Muscle of arm (tissue), 12 donors: ENCODE results near the gene PDZRN4. TPM values are rescaled to one million over a fixed set of nuclear protein-coding genes. Genes with fewer than 3 reads are reported as not detected.
"Not testable (repeated sequence)": the region's sequence is repeated elsewhere in the genome, so short reads cannot be mapped to it uniquely, and the experiment has no call there.

Experiments used
- DNase-seq: peaks from one replicate; pipeline ENCODE4 v3.0.0-alpha.2; 2013
- polyA plus RNA-seq, 12 donors: library from polyadenylated mRNA; unstranded; fragments of 120-200 nt; gene quantifications; one replicate each; pipeline ENCODE4 v1.2.1, GENCODE V29; 2013; ENCODE audit not compliant: insufficient read length in 12 of 12

PDZRN4 gene
- polyA plus RNA-seq, 12 donors = 1.1 to 5.2 (median 2.7) TPM; not detected in 2

GRCh38 chr12:41280341-41281095 is 92.4 kb downstream of the PDZRN4 start:
- DNase-seq = not testable (repeated sequence)

DNA sequence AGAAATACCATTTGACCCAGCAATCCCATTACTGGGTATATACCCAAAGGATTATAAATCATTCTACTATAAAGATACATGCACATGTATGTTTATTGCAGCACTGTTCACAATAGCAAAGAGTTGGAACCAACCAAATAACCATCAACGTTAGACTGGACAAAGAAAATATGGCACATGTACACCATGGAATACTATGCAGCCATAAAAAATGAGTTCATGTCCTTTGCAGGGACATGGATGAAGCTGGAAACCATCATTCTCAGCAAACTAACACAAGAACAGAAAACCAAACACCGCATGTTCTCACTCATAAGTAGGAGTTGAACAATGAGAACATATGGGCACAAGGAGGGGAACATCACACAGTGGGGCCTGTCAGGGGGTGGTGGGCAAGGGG is 97.3 kb downstream of the PDZRN4 start:
- DNase-seq = not testable (repeated sequence)

GRCh38 chr12:41286426-41286825 is 98.3 kb downstream of the PDZRN4 start:
- no peak for DNase-seq

DNA sequence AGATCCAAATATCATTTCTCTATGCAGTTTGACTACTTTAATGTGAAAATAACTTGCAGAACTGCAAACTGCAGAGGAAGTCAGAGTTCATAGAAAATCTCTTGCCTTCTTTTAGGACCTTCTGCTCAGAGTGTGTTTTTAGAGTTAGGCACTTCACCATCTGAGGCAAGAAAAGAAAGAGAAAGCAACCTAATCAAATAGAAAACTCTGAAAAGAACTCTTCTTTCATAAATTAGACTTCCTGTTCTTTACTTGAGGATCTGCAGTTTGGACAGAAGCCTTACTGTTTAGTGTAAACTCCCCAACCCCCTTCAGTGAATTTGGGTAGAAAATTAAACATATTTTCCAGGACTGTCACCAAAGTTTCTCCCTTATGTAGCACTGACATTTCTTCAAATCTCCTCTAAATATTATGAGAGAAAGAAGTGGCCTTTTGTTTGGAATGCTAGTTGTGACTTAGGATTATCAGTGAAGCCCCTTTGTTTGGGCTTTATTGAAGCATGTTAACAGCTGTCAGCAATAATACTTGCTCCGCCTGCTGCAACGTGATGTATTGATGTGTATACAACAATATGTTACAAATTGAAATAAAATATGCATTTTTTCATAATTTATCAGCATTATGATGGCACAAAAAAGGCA is 99.5 kb downstream of the PDZRN4 start:
- DNase-seq = no peak

- DNase-seq = no peak
These were observed 100.2 kb downstream of the PDZRN4 start for GRCh38 chr12:41288142-41288811.

DNA sequence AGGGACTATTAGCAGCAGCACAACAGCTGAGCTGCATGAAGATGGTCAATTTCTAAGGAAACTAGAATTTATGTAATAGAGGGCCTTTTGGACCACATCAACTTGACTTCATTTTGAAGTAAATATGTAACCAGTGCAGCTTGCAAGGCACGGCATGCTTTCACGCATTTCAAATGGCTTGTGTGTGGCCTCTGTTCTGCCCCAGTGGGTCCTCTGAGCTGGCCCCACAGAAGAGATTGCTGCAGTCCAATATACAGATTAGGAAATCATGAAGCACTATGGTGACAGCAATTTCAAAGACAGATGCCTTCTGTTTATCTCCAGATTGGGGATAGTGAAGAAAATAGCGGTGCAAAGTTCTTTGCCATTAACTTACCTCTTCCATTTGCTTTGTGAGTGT is 101.4 kb downstream of the PDZRN4 start:
- no peak for DNase-seq

DNA sequence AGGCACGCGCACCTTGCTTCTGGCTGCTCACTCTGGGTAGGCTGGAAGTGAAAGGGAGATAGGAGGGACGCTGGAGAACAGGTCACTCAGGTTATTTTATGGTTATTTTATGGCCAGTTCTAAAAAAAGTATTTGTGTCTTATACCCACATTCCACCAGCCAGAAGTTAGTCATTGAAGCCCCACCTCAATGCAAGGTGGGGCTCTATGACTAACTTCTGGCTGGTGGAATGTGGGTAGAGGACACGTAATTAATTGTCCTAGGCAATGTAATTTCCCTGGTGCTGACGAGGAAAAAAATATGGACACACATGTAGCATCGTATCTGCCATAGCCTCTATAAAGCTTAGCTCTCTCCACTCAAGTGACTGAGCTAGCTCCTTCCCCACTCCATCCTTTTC is 104.9 kb downstream of the PDZRN4 start:
- no peak for DNase-seq

GRCh38 chr12:41293461-41293860 is 105.3 kb downstream of the PDZRN4 start:
- no peak for DNase-seq

DNA sequence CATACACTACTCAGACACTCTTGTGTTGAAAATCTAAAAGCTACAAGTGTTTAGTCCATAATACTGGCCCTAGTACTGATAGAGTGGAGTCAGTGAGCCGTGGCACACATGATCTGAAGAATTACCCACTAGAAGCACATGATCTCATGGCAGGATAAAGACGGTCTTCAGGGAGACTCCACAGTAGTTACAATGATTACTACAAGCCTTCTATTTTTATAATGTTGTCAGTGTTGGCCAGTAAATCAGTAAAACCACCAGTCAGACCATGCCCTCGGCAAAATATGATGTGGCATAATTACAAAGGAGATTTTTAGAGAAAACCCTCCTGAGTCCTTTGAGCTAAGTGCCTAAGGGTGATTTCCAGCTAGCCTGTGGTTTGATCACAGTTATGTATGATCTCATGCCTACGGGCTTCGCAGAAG is 114.9 kb downstream of the PDZRN4 start:
- no peak for DNase-seq

- DNase-seq = no peak
These were observed 116.4 kb downstream of the PDZRN4 start for GRCh38 chr12:41304526-41304925.

DNA sequence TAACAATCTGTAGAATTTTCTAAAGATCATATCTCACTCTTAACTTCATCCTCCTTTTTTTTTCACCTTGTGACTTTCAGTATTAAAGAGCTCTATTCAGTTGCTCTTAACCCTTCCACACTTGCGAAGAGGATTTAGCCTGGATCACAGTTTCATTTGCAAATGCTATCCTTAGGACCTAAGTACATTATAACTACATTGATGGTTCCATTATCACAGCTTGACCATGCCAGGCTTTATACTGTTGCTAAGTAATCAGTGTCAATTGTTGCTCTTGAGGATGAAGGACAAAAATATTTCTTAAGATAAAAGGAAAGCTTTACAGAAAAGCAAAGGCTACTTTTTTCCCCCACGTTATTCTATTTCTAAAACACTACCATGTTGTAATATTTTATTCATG is 122.2 kb downstream of the PDZRN4 start:
- DNase-seq = no peak

GRCh38 chr12:41311883-41312282 is 123.8 kb downstream of the PDZRN4 start:
- no peak for DNase-seq

DNA sequence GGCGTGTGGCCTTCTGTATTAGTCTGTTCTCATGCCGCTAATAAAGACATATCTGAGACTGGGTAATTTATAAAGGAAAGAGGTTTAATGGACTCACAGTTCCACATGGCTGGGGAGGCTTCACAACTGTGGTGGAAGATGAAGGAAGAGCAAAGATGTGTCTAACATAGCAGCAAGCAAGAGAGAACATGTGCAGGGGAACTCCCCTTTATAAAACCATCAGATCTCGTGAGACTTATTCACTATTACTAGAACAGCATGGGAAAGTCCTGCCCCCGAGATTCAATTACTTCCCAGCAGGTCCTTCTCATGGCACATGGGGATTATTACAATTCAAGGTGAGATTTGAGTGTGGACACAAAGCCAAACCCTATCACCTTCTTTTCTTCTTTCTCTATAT is 124.3 kb downstream of the PDZRN4 start:
- not testable (repeated sequence) for DNase-seq

DNA sequence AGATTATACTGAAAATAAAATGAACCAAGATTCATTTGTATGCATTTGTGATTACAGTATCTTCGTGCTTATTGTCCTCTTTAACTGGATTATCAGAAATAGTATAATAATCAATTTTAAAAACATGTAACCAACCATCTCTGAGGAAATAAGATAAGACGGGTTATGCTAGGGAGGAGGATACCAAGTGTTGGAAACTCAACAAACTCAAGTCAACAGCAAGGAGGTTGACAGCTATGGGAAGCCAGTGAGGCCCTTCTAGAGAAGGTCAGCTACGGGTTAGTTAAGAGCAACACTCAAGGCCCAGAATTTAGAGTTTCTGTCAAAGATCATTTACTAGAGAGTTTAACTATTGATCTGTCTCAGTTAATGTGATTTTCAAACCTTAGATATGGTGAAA is 137.2 kb downstream of the PDZRN4 start:
- no peak for DNase-seq

DNA sequence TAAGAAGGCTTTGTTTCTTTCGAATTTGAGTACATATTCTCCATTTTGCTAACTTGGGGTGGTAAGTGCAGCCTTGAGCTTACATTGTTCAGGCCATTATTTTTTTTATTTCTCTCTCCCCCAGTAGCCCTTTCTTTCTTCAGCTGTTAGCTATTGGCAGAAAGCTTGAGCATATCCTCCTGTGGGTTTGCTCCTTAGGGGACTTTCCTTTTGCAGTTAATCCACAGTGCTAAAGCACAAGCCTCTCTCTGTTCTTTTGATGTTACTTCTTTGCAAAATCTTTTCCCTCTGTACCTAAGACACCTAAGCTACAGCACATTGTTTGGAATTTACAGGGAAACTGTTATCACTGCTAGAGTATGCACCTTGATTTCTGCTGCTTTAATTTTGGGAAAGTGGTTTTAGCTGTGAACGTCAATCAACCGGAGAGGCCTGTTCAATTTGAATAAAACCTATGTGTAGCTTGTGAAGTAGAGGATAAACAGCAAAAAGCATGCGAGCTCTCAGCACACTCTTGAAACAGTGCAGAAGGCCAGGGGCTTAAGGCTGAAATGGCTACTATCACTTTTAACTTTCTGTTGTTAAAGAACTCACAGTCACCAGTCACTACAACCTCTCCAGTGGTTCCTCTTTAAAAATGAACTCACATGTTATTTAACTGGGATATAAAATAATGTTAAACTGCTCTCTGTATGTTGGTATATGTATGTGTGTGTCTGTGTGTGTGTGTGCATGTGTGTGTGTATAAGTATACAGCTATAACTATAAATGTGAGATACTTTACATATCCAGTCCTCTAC is 139.2 kb downstream of the PDZRN4 start:
- no peak for DNase-seq

DNA sequence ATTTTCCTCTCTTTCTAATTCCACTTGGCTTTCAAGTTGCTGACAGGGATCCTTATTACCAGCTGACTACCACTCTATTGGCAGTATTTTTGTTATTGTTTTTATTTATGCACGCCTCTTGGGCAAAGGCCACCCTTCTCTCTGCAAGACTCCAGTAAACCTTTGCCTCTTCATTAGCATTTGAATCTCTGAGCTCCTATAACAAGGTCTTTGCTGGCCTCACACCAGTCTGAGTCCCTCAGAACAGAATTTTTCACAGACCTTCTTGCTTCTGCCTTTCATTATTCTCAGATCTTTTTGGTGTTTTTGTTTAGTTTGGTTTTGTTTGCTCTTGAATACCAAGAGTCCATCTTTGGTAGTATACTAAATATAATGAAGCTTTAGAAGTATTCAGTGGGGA is 145.9 kb downstream of the PDZRN4 start:
- no peak for DNase-seq

- DNase-seq = no peak
These were observed 146.3 kb downstream of the PDZRN4 start for GRCh38 chr12:41334390-41334789.

DNA sequence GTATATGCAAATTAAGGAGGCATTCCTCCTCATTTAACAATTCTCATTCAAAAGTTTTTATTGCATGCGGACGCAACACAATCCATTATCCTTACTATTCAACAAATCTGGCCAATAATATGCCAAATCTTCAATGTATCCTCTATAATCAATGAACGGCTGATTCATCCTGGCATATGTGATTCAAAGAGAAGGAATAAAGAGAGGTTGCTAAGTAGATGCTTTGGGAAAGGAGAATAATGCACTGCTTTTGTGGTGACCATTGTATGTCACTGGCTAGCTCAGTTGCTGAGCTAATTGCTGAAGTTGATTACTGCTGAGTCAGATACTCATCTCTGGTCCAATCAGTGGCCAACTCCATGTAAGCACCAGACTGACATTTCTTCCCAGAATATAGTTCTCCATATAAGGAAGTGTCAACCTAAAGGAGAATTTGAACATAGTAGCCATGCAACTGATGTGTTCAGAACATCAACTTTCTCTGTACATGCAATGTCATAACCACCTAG is 148.0 kb downstream of the PDZRN4 start:
- DNase-seq = no peak

GRCh38 chr12:41339784-41340183 is 151.7 kb downstream of the PDZRN4 start:
- DNase-seq = no peak

DNA sequence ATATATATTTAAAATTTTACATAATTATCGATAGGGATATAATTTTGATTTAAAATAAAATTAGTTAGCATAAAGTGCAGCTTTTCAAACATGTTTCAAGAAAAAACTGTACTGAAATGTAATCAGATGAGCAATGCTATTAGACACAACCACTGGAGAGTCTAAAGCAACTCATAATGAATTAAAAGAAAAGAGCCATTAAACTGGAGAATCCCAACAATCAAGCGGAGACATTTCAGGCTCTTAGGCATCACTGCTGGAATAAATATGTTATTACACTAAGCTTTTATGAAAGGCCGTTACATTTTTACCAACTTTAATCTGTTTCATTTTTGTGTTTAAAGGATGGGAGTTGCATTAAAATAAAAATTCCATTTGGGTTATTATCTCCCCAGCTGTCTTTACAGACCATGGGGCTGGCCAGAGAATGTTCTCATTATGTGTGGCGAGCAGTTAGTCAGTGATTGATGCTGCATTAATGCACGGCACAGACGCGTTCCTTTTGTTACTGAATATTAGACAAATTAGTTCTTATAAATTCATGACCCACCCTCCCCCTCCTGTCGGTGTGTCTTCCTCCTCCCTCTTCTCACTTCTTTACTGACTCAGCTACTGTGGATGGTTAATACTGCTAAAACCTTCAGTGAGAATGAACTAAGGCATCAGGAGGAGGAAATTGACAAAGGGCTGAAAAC is 156.8 kb downstream of the PDZRN4 start:
- no peak for DNase-seq

DNA sequence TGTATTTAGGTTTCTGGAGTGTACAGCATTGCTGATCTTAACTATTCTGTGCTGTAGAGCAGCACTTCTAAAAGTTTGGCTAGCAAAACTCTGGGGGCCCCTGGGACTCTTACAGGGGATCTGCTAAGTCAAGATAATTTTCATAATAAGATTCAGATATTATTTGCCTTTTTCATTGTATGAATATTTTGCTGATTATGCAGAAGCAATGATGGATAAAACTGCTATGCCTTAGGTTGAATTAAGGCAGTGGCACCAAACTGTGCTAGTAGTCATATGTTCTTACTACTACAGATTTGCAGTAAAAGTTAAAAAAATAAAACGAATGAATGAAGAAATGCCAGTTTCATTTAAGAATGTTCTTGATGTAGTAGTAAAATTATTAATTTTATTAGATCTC is 160.1 kb downstream of the PDZRN4 start:
- no peak for DNase-seq
